Gastroesophageal sphincter (tissue), 3 donors: ENCODE results near the gene CCDC146.

ENCODE experiments used
- POLR2A ChIP-seq, 2 donors: fragments of 450-650 bp; IDR thresholded peaks; one replicate each; pipeline ENCODE4 v1.6.1; 2017; ENCODE audit warnings: antibody characterized with exemption in 2 of 2, mild to moderate bottlenecking in 2 of 2, moderate library complexity in 1 of 2
- TF ChIP-seq, protein P1 (sequence below), 4 experiments: fragments of 200-600 bp in 2 of 4; fragments of 450-650 bp in 2 of 4; sonication (generic) in 1 of 4; IDR thresholded peaks; one replicate each; pipeline ENCODE4 v1.5.1; 2017 to 2019; ENCODE audit warnings: antibody characterized with exemption in 4 of 4, mild to moderate bottlenecking in 2 of 4, moderate library complexity in 2 of 4

GRCh38 chr7:77313876-77314480 lies 191.6 kb downstream of the CCDC146 start:
- no peak for TF ChIP-seq POLR2A (IDR thresholded peaks at IDR 0.05)
- TF ChIP-seq, protein P1, sequence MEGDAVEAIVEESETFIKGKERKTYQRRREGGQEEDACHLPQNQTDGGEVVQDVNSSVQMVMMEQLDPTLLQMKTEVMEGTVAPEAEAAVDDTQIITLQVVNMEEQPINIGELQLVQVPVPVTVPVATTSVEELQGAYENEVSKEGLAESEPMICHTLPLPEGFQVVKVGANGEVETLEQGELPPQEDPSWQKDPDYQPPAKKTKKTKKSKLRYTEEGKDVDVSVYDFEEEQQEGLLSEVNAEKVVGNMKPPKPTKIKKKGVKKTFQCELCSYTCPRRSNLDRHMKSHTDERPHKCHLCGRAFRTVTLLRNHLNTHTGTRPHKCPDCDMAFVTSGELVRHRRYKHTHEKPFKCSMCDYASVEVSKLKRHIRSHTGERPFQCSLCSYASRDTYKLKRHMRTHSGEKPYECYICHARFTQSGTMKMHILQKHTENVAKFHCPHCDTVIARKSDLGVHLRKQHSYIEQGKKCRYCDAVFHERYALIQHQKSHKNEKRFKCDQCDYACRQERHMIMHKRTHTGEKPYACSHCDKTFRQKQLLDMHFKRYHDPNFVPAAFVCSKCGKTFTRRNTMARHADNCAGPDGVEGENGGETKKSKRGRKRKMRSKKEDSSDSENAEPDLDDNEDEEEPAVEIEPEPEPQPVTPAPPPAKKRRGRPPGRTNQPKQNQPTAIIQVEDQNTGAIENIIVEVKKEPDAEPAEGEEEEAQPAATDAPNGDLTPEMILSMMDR (IDR thresholded peaks at IDR 0.05), result no peak
